SJCRH30 (cell line): Measurements from ENCODE around the gene AQP12B. TPM values are rescaled to one million over a fixed set of nuclear protein-coding genes. Genes with fewer than 3 reads are reported as not detected.

Source experiments
- DNase-seq, 2 experiments: peaks; one replicate each; pipeline ENCODE4 v3.0.0-alpha.2; 2015 to 2020
- H3K27ac ChIP-seq: fragments of 250-450 bp; sonication (Bioruptor Pico); 2 replicates; pipeline ENCODE4 v1.5.1; 2020; ENCODE audit warnings: mild to moderate bottlenecking, moderate library complexity
- H3K27me3 ChIP-seq: fragments of 250-450 bp; sonication (Bioruptor Pico); 2 replicates; pipeline ENCODE4 v1.5.1; 2020; ENCODE audit warnings: mild to moderate bottlenecking, moderate library complexity
- H3K36me3 ChIP-seq: fragments of 250-450 bp; sonication (Bioruptor Pico); 2 replicates; pipeline ENCODE4 v1.5.1; 2020; ENCODE audit warnings: mild to moderate bottlenecking, moderate library complexity
- H3K4me1 ChIP-seq: fragments of 250-450 bp; sonication (Bioruptor Pico); 2 replicates; pipeline ENCODE4 v1.5.1; 2020; ENCODE audit warnings: mild to moderate bottlenecking, moderate library complexity
- H3K4me3 ChIP-seq: fragments of 250-450 bp; sonication (Bioruptor Pico); 2 replicates; pipeline ENCODE4 v1.5.1; 2020; ENCODE audit warnings: mild to moderate bottlenecking, moderate library complexity
- H3K9me3 ChIP-seq: fragments of 250-450 bp; sonication (Bioruptor Pico); replicated peaks from 2 replicates; pipeline ENCODE4 v1.5.1; 2020; ENCODE audit warnings: mild to moderate bottlenecking, moderate library complexity
- total RNA-seq: library from RNA; depleted of rRNA; stranded (reverse); fragments of >200 nt; shearing (Covaris generic); gene quantifications from 2 replicates; pipeline ENCODE4 v1.2.3, GENCODE V29; 2014

The AQP12B gene
- total RNA-seq, 1 experiment from 2014 or later = not detected

- no peak for DNase-seq
- H3K9me3 ChIP-seq = no peaks in the 10 kb centered on the region
- H3K4me1 ChIP-seq = peaks cover 13% of the 10 kb centered on the region
- H3K36me3 ChIP-seq = no peaks in the 10 kb centered on the region
- no peaks in the 10 kb centered on the region for H3K27me3 ChIP-seq
- H3K27ac ChIP-seq = no peak overlapping the region
- H3K4me3 ChIP-seq = no peak overlapping the region
Observed at GRCh38 chr2:240722376-240722775, 39.7 kb upstream of the AQP12B start.

GRCh38 chr2:240721596-240722180 is 39.0 kb upstream of the AQP12B start:
- DNase-seq = no peak
- H3K27ac ChIP-seq = no peak overlapping the region
- H3K36me3 ChIP-seq = no peaks in the 10 kb centered on the region
- H3K9me3 ChIP-seq = no peaks in the 10 kb centered on the region
- H3K4me1 ChIP-seq = peaks cover 13% of the 10 kb centered on the region
- no peak overlapping the region for H3K4me3 ChIP-seq
- H3K27me3 ChIP-seq = no peaks in the 10 kb centered on the region

- Histone ChIP-seq H3K27me3 (no peaks in the 10 kb centered on the region), H3K9me3 (no peaks in the 10 kb centered on the region), H3K4me3 (no peak overlapping the region), H3K4me1 (peaks cover 11% of the 10 kb centered on the region), H3K27ac (no peak overlapping the region), H3K36me3 (no peaks in the 10 kb centered on the region)
- DNase-seq = no peak
Observed at GRCh38 chr2:240720686-240721595, 38.3 kb upstream of the AQP12B start.

- no peak for DNase-seq
- no peaks in the 10 kb centered on the region for H3K36me3 ChIP-seq
- peaks cover under 1% of the 10 kb centered on the region for H3K4me1 ChIP-seq
- H3K9me3 ChIP-seq = no peaks in the 10 kb centered on the region
- no peaks in the 10 kb centered on the region for H3K27me3 ChIP-seq
- no peak overlapping the region for H3K4me3 ChIP-seq
- no peak overlapping the region for H3K27ac ChIP-seq
Observed at GRCh38 chr2:240719676-240720545, 37.2 kb upstream of the AQP12B start.

- no peak for DNase-seq
- no peak overlapping the region for H3K27ac ChIP-seq
- H3K4me1 ChIP-seq = no peaks in the 10 kb centered on the region
- H3K36me3 ChIP-seq = no peaks in the 10 kb centered on the region
- H3K9me3 ChIP-seq = no peaks in the 10 kb centered on the region
- no peak overlapping the region for H3K4me3 ChIP-seq
- no peaks in the 10 kb centered on the region for H3K27me3 ChIP-seq
Observed at GRCh38 chr2:240718896-240719490, 36.3 kb upstream of the AQP12B start.

- H3K4me3 ChIP-seq = no peak overlapping the region
- no peaks in the 10 kb centered on the region for H3K4me1 ChIP-seq
- H3K9me3 ChIP-seq = no peaks in the 10 kb centered on the region
- no peaks in the 10 kb centered on the region for H3K36me3 ChIP-seq
- no peak for DNase-seq
- no peaks in the 10 kb centered on the region for H3K27me3 ChIP-seq
- H3K27ac ChIP-seq = no peak overlapping the region
Observed at GRCh38 chr2:240717681-240718581, 35.2 kb upstream of the AQP12B start.

GRCh38 chr2:240717181-240717641 is 34.5 kb upstream of the AQP12B start:
- Histone ChIP-seq H3K27ac (no peak overlapping the region), H3K36me3 (no peaks in the 10 kb centered on the region)
- no peak for DNase-seq

GRCh38 chr2:240716130-240716798 is 33.6 kb upstream of the AQP12B start:
- no peaks in the 10 kb centered on the region for H3K4me1 ChIP-seq

More at GRCh38 chr2:240717181-240717641, 34.5 kb upstream of the AQP12B start:
- Histone ChIP-seq H3K27me3 (no peaks in the 10 kb centered on the region), H3K4me3 (no peak overlapping the region), H3K4me1 (no peaks in the 10 kb centered on the region), H3K9me3 (no peaks in the 10 kb centered on the region)

GRCh38 chr2:240714747-240715725 is 32.4 kb upstream of the AQP12B start:
- Histone ChIP-seq H3K36me3 (no peaks in the 10 kb centered on the region), H3K4me1 (no peaks in the 10 kb centered on the region), H3K27ac (no peak overlapping the region), H3K27me3 (no peaks in the 10 kb centered on the region), H3K4me3 (no peak overlapping the region), H3K9me3 (no peaks in the 10 kb centered on the region)
- DNase-seq = no peak

More at GRCh38 chr2:240716130-240716798, 33.6 kb upstream of the AQP12B start:
- no peaks in the 10 kb centered on the region for H3K36me3 ChIP-seq
- no peak overlapping the region for H3K4me3 ChIP-seq
- H3K27ac ChIP-seq = no peak overlapping the region
- no peaks in the 10 kb centered on the region for H3K27me3 ChIP-seq
- DNase-seq = no peak
- no peaks in the 10 kb centered on the region for H3K9me3 ChIP-seq

- Histone ChIP-seq H3K27me3 (no peaks in the 10 kb centered on the region), H3K4me1 (no peaks in the 10 kb centered on the region)
- no peak for DNase-seq
Observed at GRCh38 chr2:240713928-240714746, 31.5 kb upstream of the AQP12B start.

GRCh38 chr2:240713071-240713927 is 30.6 kb upstream of the AQP12B start:
- Histone ChIP-seq H3K4me1 (no peaks in the 10 kb centered on the region), H3K9me3 (no peaks in the 10 kb centered on the region), H3K27ac (no peak overlapping the region), H3K27me3 (peaks cover 3% of the 10 kb centered on the region; the same call in 1 of the 2 replicates), H3K36me3 (no peaks in the 10 kb centered on the region), H3K4me3 (no peak overlapping the region)
- DNase-seq = no peak

More at GRCh38 chr2:240713928-240714746, 31.5 kb upstream of the AQP12B start:
- H3K36me3 ChIP-seq = no peaks in the 10 kb centered on the region
- no peaks in the 10 kb centered on the region for H3K9me3 ChIP-seq
- H3K27ac ChIP-seq = no peak overlapping the region
- H3K4me3 ChIP-seq = no peak overlapping the region
